Astrocyte of the spinal cord (primary cell): ENCODE data around the gene DNAJC15.

ENCODE experiments used
- DNase-seq: peaks from one replicate; pipeline ENCODE4 v3.0.0; 2011; ENCODE audit warnings: low read depth, low spot score
- H3K4me3 ChIP-seq: 2 replicates; pipeline ENCODE4 v1.5.1; 2011; ENCODE audit warnings: low read depth, mild to moderate bottlenecking, low read length, moderate library complexity
- CTCF ChIP-seq: IDR thresholded peaks from 2 replicates; pipeline ENCODE4 v1.5.1; 2012; ENCODE audit warnings: low read depth, mild to moderate bottlenecking, low read length, inconsistent platforms
- in situ Hi-C: cut with HindIII; loops from 2 replicates; pipeline ENCODE4 v1.10.0; 2017; ENCODE audit warnings: low sequenced_read_pairs

Gene DNAJC15

GRCh38 chr13:43116242-43116641 lies 92.9 kb downstream of the DNAJC15 start:
- TF ChIP-seq CTCF: no peak
- in situ Hi-C loops: no loop called here
- DNase-seq: no peak
- no peak overlapping the region for H3K4me3 ChIP-seq

DNA sequence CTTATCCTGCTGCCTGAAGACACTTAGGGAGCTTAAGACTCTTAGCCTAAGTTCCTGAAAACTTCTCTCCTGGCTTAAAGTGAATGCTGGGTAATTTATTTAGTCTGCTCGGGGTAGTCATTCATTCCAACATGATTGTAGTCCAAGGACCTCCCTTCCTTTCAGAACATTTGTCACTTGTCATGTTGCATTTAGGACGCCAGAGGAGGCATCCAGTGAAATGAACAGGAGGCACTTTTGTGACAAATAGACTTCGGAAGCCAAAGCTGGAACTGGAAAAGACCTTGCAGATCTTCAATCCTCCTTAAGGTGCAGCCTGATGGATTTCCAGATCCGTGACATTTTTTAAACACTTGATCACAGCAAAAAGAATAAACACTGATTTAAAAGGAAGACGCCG lies 95.1 kb downstream of the DNAJC15 start:
- in situ Hi-C loops: no loop called here
- H3K4me3 ChIP-seq: no peak overlapping the region
- no peak for TF ChIP-seq CTCF

DNA sequence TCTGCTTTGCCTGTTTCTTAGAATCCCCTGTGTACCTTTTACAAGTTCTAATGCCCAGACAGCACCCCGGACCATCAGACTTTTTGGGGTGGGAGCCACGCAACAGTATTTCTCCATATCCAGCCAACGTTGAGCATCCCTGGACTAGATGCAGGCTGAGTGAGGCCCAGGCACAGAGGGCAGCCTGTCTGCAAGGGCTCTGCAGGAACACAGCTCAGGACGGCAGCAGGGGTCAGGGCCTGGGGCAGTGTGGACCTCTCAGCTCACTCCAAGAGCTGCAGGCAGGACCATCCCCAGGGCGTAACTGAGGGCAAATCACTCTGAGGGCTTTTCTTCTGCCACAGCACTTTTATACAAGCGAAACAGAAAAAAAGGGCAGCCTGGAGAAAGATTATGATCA lies 95.8 kb downstream of the DNAJC15 start:
- no peak for TF ChIP-seq CTCF
- DNase-seq: no peak
- no peak overlapping the region for H3K4me3 ChIP-seq
- in situ Hi-C loops: no loop called here

More for the DNA sequence above, 95.1 kb downstream of the DNAJC15 start:
- DNase-seq: no peak

GRCh38 chr13:43122791-43123190 lies 99.4 kb downstream of the DNAJC15 start:
- H3K4me3 ChIP-seq: no peak overlapping the region
- in situ Hi-C loops: no loop called here
- TF ChIP-seq CTCF: no peak
- DNase-seq: no peak

GRCh38 chr13:43123856-43124255 lies 100.5 kb downstream of the DNAJC15 start:
- TF ChIP-seq CTCF: no peak
- in situ Hi-C loops: no loop called here
- no peak for DNase-seq
- no peak overlapping the region for H3K4me3 ChIP-seq

DNA sequence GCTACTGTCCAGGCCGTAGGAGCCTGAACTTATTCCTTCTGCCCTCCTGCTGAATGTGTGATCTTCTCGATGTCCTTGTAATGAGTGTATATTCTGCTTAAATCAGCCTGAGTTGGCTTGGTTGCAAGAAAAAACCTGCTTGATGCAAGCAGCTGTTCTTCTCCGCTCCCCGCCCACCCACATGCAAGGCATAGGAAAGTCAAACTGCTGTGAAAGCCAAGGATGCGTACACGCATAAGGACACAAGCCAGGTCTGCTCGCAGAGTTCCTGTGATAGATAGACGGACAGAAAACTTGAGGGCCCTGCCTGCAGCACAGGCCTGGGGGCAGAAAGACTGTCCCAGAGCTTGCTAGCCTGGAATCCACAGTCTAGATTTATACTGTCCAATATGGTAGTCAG lies 101.1 kb downstream of the DNAJC15 start:
- TF ChIP-seq CTCF: no peak
- in situ Hi-C loops: no loop called here
- no peak for DNase-seq
- no peak overlapping the region for H3K4me3 ChIP-seq

DNA sequence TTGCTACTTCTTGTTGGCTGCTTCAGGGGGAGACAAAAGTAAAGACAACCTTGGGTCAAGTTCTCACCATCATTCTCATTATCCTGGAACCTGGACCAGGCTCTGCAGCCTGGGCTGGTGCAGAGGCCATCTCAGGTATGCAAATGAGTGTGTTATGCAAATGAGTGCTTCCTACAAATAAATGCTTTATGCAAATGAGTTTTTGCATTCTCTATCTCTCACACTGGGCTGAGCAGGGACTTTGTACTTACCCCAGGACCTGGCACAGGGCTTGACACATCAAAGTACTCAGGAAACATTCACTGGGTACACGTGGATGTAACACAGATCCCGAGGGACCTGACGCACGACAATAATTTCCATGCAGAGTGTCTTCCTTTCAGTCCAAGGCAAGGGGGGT lies 103.0 kb downstream of the DNAJC15 start:
- no peak for DNase-seq
- in situ Hi-C loops: no loop called here
- TF ChIP-seq CTCF: no peak
- no peak overlapping the region for H3K4me3 ChIP-seq
